OCI-LY1 (cell line): Measurements from ENCODE around the gene PRSS57.

ENCODE experiments used
- EZH2 ChIP-seq: fragments of 200-600 bp; sonication (generic), shearing (Covaris generic); IDR thresholded peaks from 2 replicates; pipeline ENCODE4 v1.8.0; 2017; ENCODE audit warnings: borderline replicate concordance, mixed run types, mild to moderate bottlenecking, antibody characterized with exemption, low read length, moderate library complexity, mixed read lengths
- TF ChIP-seq, protein P1 (sequence below): fragments of 200-600 bp; sonication (generic), shearing (Covaris generic); IDR thresholded peaks from 2 replicates; pipeline ENCODE4 v1.5.1; 2017; ENCODE audit warnings: mild to moderate bottlenecking, antibody characterized with exemption, low read length, moderate library complexity, mixed read lengths

DNA sequence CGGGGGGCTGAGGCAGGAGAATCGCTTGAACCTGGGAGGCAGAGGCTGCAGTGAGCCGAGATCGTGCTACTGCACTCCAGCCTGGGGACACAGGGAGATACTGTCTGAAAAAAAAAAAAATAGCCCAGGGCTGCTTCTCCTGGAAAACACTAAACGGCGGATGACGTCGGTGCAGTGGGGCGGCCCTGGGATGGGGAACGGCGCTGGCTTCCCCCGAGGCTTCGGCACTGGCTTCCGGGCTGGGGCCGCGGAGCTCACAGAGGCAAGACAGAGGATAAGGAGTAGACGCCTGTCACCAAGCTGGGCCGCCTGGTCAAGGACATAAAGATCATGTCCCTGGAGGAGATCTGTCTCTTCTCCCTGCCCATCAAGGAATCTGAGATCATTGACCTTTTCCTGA, 5.0 kb downstream of the PRSS57 start:
- no peak for TF ChIP-seq EZH2
- TF ChIP-seq, protein P1, sequence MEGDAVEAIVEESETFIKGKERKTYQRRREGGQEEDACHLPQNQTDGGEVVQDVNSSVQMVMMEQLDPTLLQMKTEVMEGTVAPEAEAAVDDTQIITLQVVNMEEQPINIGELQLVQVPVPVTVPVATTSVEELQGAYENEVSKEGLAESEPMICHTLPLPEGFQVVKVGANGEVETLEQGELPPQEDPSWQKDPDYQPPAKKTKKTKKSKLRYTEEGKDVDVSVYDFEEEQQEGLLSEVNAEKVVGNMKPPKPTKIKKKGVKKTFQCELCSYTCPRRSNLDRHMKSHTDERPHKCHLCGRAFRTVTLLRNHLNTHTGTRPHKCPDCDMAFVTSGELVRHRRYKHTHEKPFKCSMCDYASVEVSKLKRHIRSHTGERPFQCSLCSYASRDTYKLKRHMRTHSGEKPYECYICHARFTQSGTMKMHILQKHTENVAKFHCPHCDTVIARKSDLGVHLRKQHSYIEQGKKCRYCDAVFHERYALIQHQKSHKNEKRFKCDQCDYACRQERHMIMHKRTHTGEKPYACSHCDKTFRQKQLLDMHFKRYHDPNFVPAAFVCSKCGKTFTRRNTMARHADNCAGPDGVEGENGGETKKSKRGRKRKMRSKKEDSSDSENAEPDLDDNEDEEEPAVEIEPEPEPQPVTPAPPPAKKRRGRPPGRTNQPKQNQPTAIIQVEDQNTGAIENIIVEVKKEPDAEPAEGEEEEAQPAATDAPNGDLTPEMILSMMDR = no peak
